Measurements from ENCODE around the gene ART4.

Gene ART4

DNA sequence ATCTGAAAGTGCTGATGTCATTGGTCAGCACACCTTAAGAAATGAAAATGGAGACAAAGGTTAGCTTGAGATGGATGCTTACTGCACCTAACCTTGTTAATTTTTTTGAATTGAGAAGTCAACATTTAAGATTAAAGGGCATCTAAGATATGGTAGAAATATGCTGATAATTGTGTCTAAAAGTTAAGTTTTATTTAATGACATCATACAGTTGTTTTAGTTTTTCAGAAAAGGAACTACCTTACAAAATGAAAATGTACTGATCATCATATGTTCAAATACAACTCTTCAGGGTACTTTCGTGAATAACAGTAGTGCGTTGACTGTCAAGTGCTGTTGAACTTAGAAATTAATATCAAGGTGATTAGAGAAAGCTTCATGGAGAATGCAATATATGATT lies 31.8 kb downstream of the ART4 start:
- H3K4me1 ChIP-seq (ENCODE audit: control insufficient read depth in 1 of 2, insufficient read depth in 1 of 2, low read depth in 1 of 2, low read length in 1 of 2), result no peaks in the 10 kb centered on the region
- no peaks in the 10 kb centered on the region for H3K36me3 ChIP-seq
- H3K9me3 ChIP-seq, result no peaks in the 10 kb centered on the region
- peaks cover 36% of the 10 kb centered on the region for H3K27me3 ChIP-seq
- no peak overlapping the region for H3K27ac ChIP-seq
- no peak overlapping the region for H3K4me3 ChIP-seq (ENCODE audit: low read depth in 1 of 2, low read length in 1 of 2)
- TF ChIP-seq CTCF (IDR thresholded peaks at IDR 0.05), result no peak

- Histone ChIP-seq H3K4me3 (ENCODE audit: low read depth in 1 of 2, low read length in 1 of 2) (no peak overlapping the region), H3K36me3 (no peaks in the 10 kb centered on the region), H3K27me3 (peaks cover 33% of the 10 kb centered on the region), H3K9me3 (no peaks in the 10 kb centered on the region), H3K27ac (no peak overlapping the region), H3K4me1 (ENCODE audit: control insufficient read depth in 1 of 2, insufficient read depth in 1 of 2, low read depth in 1 of 2, low read length in 1 of 2) (no peaks in the 10 kb centered on the region)
- TF ChIP-seq CTCF (IDR thresholded peaks at IDR 0.05), result no peak
Measured at GRCh38 chr12:14810953-14811483, 32.3 kb downstream of the ART4 start.

GRCh38 chr12:14810167-14810952 lies 33.0 kb downstream of the ART4 start:
- peaks cover 0 to 1% of the 10 kb centered on the region in 2 experiments for H3K4me1 ChIP-seq (ENCODE audit: control insufficient read depth in 1 of 2, insufficient read depth in 1 of 2, low read depth in 1 of 2, low read length in 1 of 2)
- no peaks in the 10 kb centered on the region for H3K9me3 ChIP-seq
- no peaks in the 10 kb centered on the region for H3K36me3 ChIP-seq
- H3K4me3 ChIP-seq (ENCODE audit: low read depth in 1 of 2, low read length in 1 of 2), result no peak overlapping the region
- peaks cover 27% of the 10 kb centered on the region for H3K27me3 ChIP-seq
- no peak overlapping the region for H3K27ac ChIP-seq
- TF ChIP-seq CTCF (IDR thresholded peaks at IDR 0.05), result no peak

- TF ChIP-seq CTCF (IDR thresholded peaks at IDR 0.05), result no peak
- Histone ChIP-seq H3K4me3 (ENCODE audit: low read depth in 1 of 2, low read length in 1 of 2) (peak overlapping the region; percentile 82 to 83), H3K27me3 (peaks cover 6% of the 10 kb centered on the region), H3K4me1 (ENCODE audit: control insufficient read depth in 1 of 2, insufficient read depth in 1 of 2, low read depth in 1 of 2, low read length in 1 of 2) (peaks cover 21 to 26% of the 10 kb centered on the region in 2 experiments), H3K36me3 (peaks cover 8% of the 10 kb centered on the region), H3K27ac (peak overlapping the region; percentile 86), H3K9me3 (no peaks in the 10 kb centered on the region)
Measured at GRCh38 chr12:14803830-14804160, 39.5 kb downstream of the ART4 start.

DNA sequence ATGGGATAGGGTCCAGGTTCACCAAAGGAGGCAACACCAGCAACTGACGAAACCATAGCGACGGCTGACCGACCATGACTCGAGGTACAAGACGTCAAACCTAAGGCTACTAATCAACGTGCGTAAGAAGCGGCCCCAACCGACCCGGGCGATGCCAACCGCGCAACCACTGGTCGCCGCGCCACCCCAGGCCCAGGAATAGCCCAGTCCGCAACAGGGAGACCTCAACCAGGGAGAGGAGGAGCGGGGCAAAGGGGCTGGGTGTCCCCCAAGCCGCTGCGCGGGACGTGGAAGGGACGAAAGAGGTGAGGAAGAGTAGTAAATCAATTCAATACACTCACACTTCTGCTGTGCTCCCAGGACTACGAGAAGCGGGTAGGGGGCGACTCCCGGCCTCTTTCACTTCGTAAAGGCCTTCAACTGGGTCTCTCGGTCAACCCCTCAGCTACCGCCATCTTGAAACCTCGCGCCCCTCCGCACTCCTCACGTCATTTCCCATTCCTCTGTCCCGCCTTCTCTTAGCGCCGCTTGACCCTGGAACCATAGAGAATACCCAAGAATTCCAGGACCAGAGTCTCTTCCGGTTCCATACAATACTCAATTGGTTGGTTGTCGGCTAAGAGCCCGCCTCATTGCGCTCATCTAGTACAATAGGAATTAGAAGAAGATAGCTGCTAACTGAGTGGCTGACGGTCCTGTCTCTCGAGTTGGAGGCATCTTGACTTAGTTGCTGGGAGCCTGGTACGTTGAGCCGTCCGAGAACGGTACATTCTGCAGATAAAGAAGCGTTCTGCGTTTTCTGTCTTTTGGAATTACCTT lies 40.1 kb downstream of the ART4 start, which contains the start of the genes C12orf60 and WBP11:
Gene C12orf60, plus strand, starts transcription at position 660 of the 819 bp plus-strand sequence. CDS start 19,266 bp downstream, outside the sequence.
Gene WBP11, minus strand, starts transcription at position 468 of the 819 bp plus-strand sequence. CDS start 2,095 bp downstream, outside the sequence.
- Histone ChIP-seq H3K27ac (peak within 1 kb of the TSS; percentile 86), H3K4me3 (ENCODE audit: low read depth in 1 of 2, low read length in 1 of 2) (peak within 1 kb of the TSS; percentile 82 to 83), H3K9me3 (no peaks in the 10 kb centered on the region), H3K27me3 (peaks cover 6% of the 10 kb centered on the region), H3K4me1 (ENCODE audit: control insufficient read depth in 1 of 2, insufficient read depth in 1 of 2, low read depth in 1 of 2, low read length in 1 of 2) (peaks cover 21 to 26% of the 10 kb centered on the region in 2 experiments), H3K36me3 (peaks cover 13% of the 10 kb centered on the region)
- TF ChIP-seq CTCF (IDR thresholded peaks at IDR 0.05), result peak; percentile 24

All from neutrophil (primary cell).